Neuronal stem cell (in vitro differentiated cells): ENCODE data around the gene NME2. TPM values are rescaled to one million over a fixed set of nuclear protein-coding genes. Genes with fewer than 3 reads are reported as not detected.

Experiments used
- DNase-seq: peaks from one replicate; pipeline ENCODE4 v3.0.0-alpha.2; 2013; ENCODE audit warnings: low spot score
- H2AFZ ChIP-seq: one replicate; pipeline ENCODE4 v1.6.1; 2013; ENCODE audit warnings: mild to moderate bottlenecking, low read length, inconsistent platforms
- H2AK5ac ChIP-seq: 2 replicates; pipeline ENCODE4 v1.6.1; 2013; ENCODE audit warnings: low read depth, mild to moderate bottlenecking, inconsistent platforms, low read length, moderate library complexity, mixed read lengths
- H2BK120ac ChIP-seq: 2 replicates; pipeline ENCODE4 v1.6.1; 2013; ENCODE audit warnings: low read depth, mild to moderate bottlenecking, inconsistent platforms, low read length, moderate library complexity, mixed read lengths
- H2BK12ac ChIP-seq: one replicate; pipeline ENCODE4 v1.6.1; 2013; ENCODE audit warnings: low read length, inconsistent platforms
- H2BK15ac ChIP-seq: 2 replicates; pipeline ENCODE4 v1.6.1; 2013; ENCODE audit warnings: mild to moderate bottlenecking, low read length, inconsistent platforms, mixed read lengths
- H2BK5ac ChIP-seq: one replicate; pipeline ENCODE4 v1.6.1; 2013; ENCODE audit warnings: inconsistent platforms, mild to moderate bottlenecking, low read length, moderate library complexity
- H3K14ac ChIP-seq: one replicate; pipeline ENCODE4 v1.6.1; 2013; ENCODE audit warnings: low read length, inconsistent platforms
- H3K18ac ChIP-seq: 2 replicates; pipeline ENCODE4 v1.6.1; 2013; ENCODE audit warnings: low read length, inconsistent platforms
- H3K23ac ChIP-seq: 2 replicates; pipeline ENCODE4 v1.6.1; 2013; ENCODE audit warnings: low read depth, mild to moderate bottlenecking, mixed read lengths, low read length, inconsistent platforms; ENCODE audit not compliant: poor library complexity
- H3K27ac ChIP-seq: replicated peaks from 3 replicates; pipeline ENCODE4 v1.5.1; 2013; ENCODE audit warnings: low read length, inconsistent platforms
- H3K27me3 ChIP-seq, 3 experiments: 2 replicates each; pipeline ENCODE4 v1.6.1; 2013; ENCODE audit warnings: low read length in 3 of 3, mild to moderate bottlenecking in 2 of 3, inconsistent platforms in 1 of 3, low read depth in 1 of 3, mixed read lengths in 1 of 3, moderate library complexity in 1 of 3; ENCODE audit not compliant: control insufficient read depth in 3 of 3, insufficient read depth in 3 of 3
- H3K36me3 ChIP-seq, 2 donors: replicated peaks in 1 of 2; 2 replicates each; pipeline ENCODE4 v1.6.1; 2013; ENCODE audit warnings: low read length in 2 of 2; ENCODE audit not compliant: control insufficient read depth in 2 of 2, insufficient read depth in 2 of 2
- H3K4ac ChIP-seq: 2 replicates; pipeline ENCODE4 v1.6.1; 2013; ENCODE audit warnings: inconsistent platforms, mild to moderate bottlenecking, low read length, moderate library complexity
- H3K4me1 ChIP-seq, 2 donors: 1 replicate in 1 of 2; 2 replicates in 1 of 2; pipeline ENCODE4 v1.6.1; 2013; ENCODE audit warnings: low read length in 2 of 2, low read depth in 1 of 2; ENCODE audit not compliant: control insufficient read depth in 2 of 2, insufficient read depth in 1 of 2
- H3K4me2 ChIP-seq: one replicate; pipeline ENCODE4 v1.6.1; 2013; ENCODE audit warnings: mild to moderate bottlenecking, low read length, inconsistent platforms; ENCODE audit not compliant: insufficient read depth, poor library complexity, severe bottlenecking
- H3K4me3 ChIP-seq, 2 donors: 2 replicates each; pipeline ENCODE4 v1.5.1; 2013; ENCODE audit warnings: low read length in 2 of 2, mild to moderate bottlenecking in 2 of 2, inconsistent platforms in 1 of 2, moderate library complexity in 1 of 2
- H3K79me1 ChIP-seq: one replicate; pipeline ENCODE4 v1.6.1; 2013; ENCODE audit warnings: low read depth, mild to moderate bottlenecking, inconsistent platforms, low read length, moderate library complexity
- H3K9ac ChIP-seq: one replicate; pipeline ENCODE4 v1.6.1; 2013; ENCODE audit warnings: mild to moderate bottlenecking, low read depth, low read length, inconsistent platforms; ENCODE audit not compliant: poor library complexity
- H3K9me3 ChIP-seq, 2 donors: replicated peaks in 1 of 2; 2 replicates each; pipeline versions ENCODE3 to v1.6.1; 2013; ENCODE audit warnings: low read length in 2 of 2, mild to moderate bottlenecking in 2 of 2, inconsistent platforms in 1 of 2, low read depth in 1 of 2, mixed read lengths in 1 of 2, moderate library complexity in 1 of 2; ENCODE audit not compliant: control insufficient read depth in 2 of 2, insufficient read depth in 1 of 2
- H4K8ac ChIP-seq: one replicate; pipeline ENCODE4 v1.6.1; 2013; ENCODE audit warnings: low read depth, mild to moderate bottlenecking, inconsistent platforms, low read length, moderate library complexity
- H4K91ac ChIP-seq: one replicate; pipeline ENCODE4 v1.6.1; 2013; ENCODE audit warnings: low read length, low read depth, mild to moderate bottlenecking, inconsistent platforms; ENCODE audit not compliant: poor library complexity
- WGBS, 2 donors: extraction: QIAGEN DNeasy Blood & Tissue Kit; methylation state at CpG; one replicate each; pipeline ENCODE4 v1.1.7; 2013; ENCODE audit warnings: missing lambda C conversion rate in 2 of 2, mixed read lengths in 1 of 2; ENCODE audit not compliant: insufficient read length in 2 of 2, insufficient replicate concordance in 1 of 2; ENCODE audit errors: extremely low coverage in 2 of 2; 5-methylcytosine and 5-hydroxymethylcytosine counted together
- polyA plus RNA-seq, 2 experiments: library from polyadenylated mRNA; stranded (reverse); fragments of 200-250 nt; gene quantifications; one replicate each; pipeline ENCODE4 v1.2.3, GENCODE V29; 2013

NME2 gene
- polyA plus RNA-seq (2013, experiment 1 of 2) = 865 TPM
- 884 TPM for polyA plus RNA-seq (2013, experiment 2 of 2)

DNA sequence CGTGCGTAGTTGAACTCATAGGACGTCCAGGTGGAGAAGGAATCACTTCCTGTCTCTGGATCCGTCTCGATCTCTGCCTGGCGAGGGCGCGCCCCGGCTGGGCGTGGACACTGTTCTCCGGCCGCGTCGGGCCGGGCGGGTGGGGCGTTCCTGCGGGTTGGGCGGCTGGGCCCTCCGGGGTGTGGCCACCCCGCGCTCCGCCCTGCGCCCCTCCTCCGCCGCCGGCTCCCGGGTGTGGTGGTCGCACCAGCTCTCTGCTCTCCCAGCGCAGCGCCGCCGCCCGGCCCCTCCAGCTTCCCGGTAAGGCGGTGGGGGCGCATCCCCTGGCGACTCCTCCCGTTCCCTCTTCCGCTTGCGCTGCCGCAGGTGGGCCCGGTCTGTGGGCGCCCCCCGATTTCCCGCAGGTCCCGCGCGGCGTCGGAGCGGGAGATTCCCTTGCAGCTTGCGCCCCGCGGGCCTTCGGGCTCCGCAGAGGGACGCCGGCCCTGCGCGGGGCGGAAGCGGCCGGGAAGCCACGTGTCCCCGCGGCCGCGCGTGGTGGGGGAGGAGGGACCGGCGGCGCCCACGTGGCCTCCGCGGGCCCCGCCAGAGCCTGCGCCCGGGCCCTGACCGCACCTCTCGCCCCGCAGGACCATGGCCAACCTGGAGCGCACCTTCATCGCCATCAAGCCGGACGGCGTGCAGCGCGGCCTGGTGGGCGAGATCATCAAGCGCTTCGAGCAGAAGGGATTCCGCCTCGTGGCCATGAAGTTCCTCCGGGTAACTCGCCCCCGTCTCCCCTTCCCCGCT is at the start of gene NME2:
Gene NME2 (plus strand): TSS at position 214 of the 789 bp plus-strand sequence. CDS start 420 bp downstream, at position 634.
- Histone ChIP-seq H4K91ac (no peak within 1 kb of the TSS), H2BK120ac (no peak within 1 kb of the TSS), H3K9me3 (no peaks in the 10 kb centered on the region), H3K27me3 (no peaks in the 10 kb centered on the region), H2BK15ac (peak within 1 kb of the TSS; percentile 84), H3K18ac (peak within 1 kb of the TSS; percentile 94), H2AK5ac (peak within 1 kb of the TSS; percentile 60), H3K27ac (no peak within 1 kb of the TSS), H3K4me3 (peak within 1 kb of the TSS; percentile 70 to 92), H3K4me2 (peak within 1 kb of the TSS; percentile 97), H2BK5ac (peak within 1 kb of the TSS; percentile 80), H3K4me1 (peaks cover 3 to 5% of the 10 kb centered on the region in 2 donors), H4K8ac (no peak within 1 kb of the TSS), H3K14ac (peak within 1 kb of the TSS; percentile 87), H3K23ac (peak within 1 kb of the TSS; percentile 70), H3K36me3 (peaks cover 21 to 61% of the 10 kb centered on the region in 2 donors), H2AFZ (peak within 1 kb of the TSS; percentile 77), H2BK12ac (no peak within 1 kb of the TSS), H3K4ac (no peak within 1 kb of the TSS), H3K79me1 (peaks cover 4% of the 10 kb centered on the region), H3K9ac (peak within 1 kb of the TSS; percentile 93)
- DNase-seq = peak; percentile 80
- WGBS, 2 donors = no CpG with 5 or more reads among the region's 98 CpGs

DNA sequence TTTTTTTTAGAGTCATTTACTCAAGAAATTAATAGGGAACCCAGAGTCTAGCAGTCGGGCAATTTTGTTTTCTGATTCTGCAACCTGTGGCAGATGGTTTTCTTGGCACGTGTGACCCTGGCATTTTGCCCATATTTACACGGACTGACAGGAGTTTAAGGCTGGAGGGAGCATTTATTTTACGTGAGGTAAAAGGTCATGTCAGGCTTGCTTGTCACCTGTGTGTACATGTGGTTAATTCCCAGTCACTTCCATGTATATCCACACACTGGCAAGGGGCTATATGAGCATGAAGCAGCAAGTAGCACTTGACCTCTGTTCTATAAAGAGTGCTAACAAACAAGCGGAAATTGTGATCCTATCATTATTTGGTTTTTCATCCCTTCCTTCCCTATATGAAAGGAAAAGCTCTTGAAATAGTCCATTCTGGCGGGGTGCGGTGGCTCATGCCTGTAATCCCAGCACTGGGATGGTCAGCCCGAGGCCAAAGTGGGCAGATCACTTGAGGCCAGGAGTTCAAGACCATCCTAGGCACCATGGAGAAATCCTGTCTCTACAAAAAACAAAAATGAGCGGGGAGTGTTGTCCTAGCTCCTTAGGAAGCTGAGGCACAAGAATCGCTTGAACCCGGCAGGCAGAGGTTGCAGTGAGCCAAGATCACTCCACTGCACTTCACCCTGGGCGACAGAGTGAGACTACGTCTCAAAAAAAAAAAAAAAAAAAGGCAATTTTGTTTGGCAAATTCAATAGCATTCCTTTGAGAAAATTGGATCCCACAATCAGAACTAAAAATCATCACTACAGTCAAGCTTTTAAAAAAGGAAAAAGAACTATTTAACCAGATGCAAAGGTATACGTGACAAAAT is 47.6 kb upstream of the NME2 start:
- Histone ChIP-seq H3K4me2 (no peak overlapping the region), H2BK15ac (no peak overlapping the region), H4K91ac (no peak overlapping the region), H3K4ac (no peak overlapping the region), H3K27ac (no peak overlapping the region), H2BK12ac (no peak overlapping the region), H2AK5ac (no peak overlapping the region), H4K8ac (no peak overlapping the region), H3K4me3 (peak overlapping the region in 1 of 2 donors; percentile 100), H2BK120ac (no peak overlapping the region), H3K36me3 (no peaks in the 10 kb centered on the region), H3K79me1 (peaks cover 6% of the 10 kb centered on the region), H3K9me3 (no peaks in the 10 kb centered on the region), H3K14ac (no peak overlapping the region), H3K9ac (no peak overlapping the region), H3K27me3 (no peaks in the 10 kb centered on the region), H3K23ac (no peak overlapping the region), H3K18ac (no peak overlapping the region), H3K4me1 (peaks cover 8 to 16% of the 10 kb centered on the region in 2 donors), H2AFZ (no peak overlapping the region), H2BK5ac (no peak overlapping the region)
- no peak for DNase-seq
- WGBS, 2 donors = no CpG with 5 or more reads among the region's 14 CpGs

DNA sequence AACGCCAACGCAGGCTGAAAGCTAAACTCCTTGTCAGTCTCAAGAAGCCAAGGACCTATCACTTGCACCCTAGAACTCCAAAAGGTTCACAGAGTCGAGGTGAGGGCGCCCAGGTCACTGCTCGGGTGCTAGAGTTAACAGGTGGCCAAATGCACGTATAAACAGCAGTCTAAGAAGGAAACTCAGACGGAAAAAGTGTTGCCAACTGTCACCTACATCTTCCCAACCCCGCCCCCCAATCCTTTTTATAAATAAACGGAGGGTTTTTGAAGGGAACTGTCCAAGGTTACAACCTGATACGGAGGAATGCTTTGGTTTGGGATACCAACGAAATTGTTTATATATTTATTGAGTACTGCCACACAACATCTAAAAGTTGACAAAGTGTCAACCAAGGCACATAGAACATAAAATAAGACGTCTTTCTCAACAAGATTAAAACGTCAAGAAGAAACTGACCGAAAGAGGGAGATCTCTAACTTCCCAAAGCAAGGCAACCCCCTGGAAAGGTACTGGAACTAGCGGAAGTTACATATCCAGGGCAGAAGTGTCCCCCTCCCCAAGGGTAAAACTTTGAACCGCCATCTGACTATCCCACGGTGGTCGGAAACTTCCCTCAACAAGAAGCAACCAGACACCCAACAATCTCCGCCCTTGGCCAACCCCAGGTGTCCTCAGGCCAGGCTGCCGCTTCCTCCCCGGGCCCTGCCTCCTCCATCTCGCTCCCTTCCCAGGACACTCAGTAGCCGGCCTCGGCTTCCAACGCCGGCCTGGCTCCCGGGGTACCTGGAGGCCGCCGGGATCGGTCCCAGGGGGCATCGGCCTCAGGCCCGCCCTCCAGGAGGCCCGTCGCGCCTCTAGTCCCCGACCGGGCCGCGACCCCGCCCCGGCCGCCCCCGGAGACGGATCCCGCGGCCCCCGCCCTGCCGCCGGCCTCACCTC is 46.5 kb upstream of the NME2 start:
- Histone ChIP-seq H3K18ac (peak overlapping the region; percentile 85), H2BK5ac (no peak overlapping the region), H3K27me3 (no peaks in the 10 kb centered on the region), H3K4me2 (peak overlapping the region; percentile 75), H4K8ac (no peak overlapping the region), H2BK120ac (no peak overlapping the region), H3K23ac (peak overlapping the region; percentile 97), H4K91ac (no peak overlapping the region), H3K14ac (peak overlapping the region; percentile 82), H3K27ac (peak overlapping the region; percentile 64), H2AFZ (peak overlapping the region; percentile 93), H3K4me1 (peaks cover 8 to 16% of the 10 kb centered on the region in 2 donors), H2BK12ac (no peak overlapping the region), H3K4me3 (peak overlapping the region; percentile 89 to 100), H3K9ac (peak overlapping the region; percentile 99), H3K79me1 (peaks cover 6% of the 10 kb centered on the region), H3K4ac (no peak overlapping the region), H2AK5ac (no peak overlapping the region), H2BK15ac (peak overlapping the region; percentile 71), H3K36me3 (no peaks in the 10 kb centered on the region), H3K9me3 (no peaks in the 10 kb centered on the region)
- DNase-seq = peak; percentile 37
- no CpG with 5 or more reads among the region's 49 CpGs for WGBS, 2 donors
